Measurements from ENCODE around the gene ATG16L2. TPM values are rescaled to one million over a fixed set of nuclear protein-coding genes. Genes with fewer than 3 reads are reported as not detected.
"Not testable (repeated sequence)": the region's sequence is repeated elsewhere in the genome, so short reads cannot be mapped to it uniquely, and the experiment has no call there.

The ATG16L2 gene
- total RNA-seq, 1 donor from 2014 or later: 74.1 TPM

- Mint-ChIP-seq H3K27me3 (no peaks in the 10 kb centered on the region), H3K27ac (peak overlapping the region; percentile 29), H3K36me3 (ENCODE audit: low read depth) (no peaks in the 10 kb centered on the region), H3K9me3 (no peaks in the 10 kb centered on the region), H3K4me1 (peaks cover 21% of the 10 kb centered on the region), H3K4me3 (no peak overlapping the region)
- DNase-seq: no peak
- intact Hi-C loops (cut with micrococcal nuclease): no loop called here
Measured at GRCh38 chr11:72786305-72787215, 27.7 kb upstream of the ATG16L2 start.

GRCh38 chr11:72787216-72788104 is 26.8 kb upstream of the ATG16L2 start:
- Mint-ChIP-seq H3K27ac (peak overlapping the region; percentile 73), H3K9me3 (no peaks in the 10 kb centered on the region), H3K36me3 (ENCODE audit: low read depth) (no peaks in the 10 kb centered on the region), H3K4me1 (peaks cover 16% of the 10 kb centered on the region), H3K27me3 (no peaks in the 10 kb centered on the region), H3K4me3 (no peak overlapping the region)
- DNase-seq: peak; percentile 65
- intact Hi-C loops (cut with micrococcal nuclease): no loop called here

DNA sequence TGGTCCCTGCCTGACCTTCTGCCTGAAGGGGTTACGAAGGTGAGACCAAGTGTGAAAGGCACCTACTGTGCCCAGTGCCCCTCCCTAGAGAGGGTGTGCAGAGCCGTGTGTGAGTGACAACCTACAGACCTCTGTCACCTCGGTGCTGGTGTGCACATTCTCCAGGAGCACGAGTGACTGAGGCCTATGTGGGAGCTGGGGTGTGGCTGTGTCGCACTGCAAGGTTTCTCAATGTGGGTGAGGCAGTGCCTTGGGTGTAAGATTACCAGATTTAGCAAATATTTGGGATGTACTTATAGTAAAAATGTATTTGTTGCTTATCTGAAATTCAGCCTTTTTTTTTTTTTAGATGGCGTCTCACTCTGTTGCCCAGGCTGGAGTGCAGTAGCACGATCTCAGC is 26.0 kb upstream of the ATG16L2 start:
- Mint-ChIP-seq H3K4me1 (peaks cover 18% of the 10 kb centered on the region), H3K9me3 (no peaks in the 10 kb centered on the region), H3K36me3 (ENCODE audit: low read depth) (no peaks in the 10 kb centered on the region), H3K27me3 (no peaks in the 10 kb centered on the region), H3K27ac (no peak overlapping the region), H3K4me3 (no peak overlapping the region)
- intact Hi-C loops (cut with micrococcal nuclease): no loop called here
- no peak for DNase-seq

GRCh38 chr11:72789493-72790131 is 24.6 kb upstream of the ATG16L2 start:
- no peaks in the 10 kb centered on the region for H3K36me3 Mint-ChIP-seq (ENCODE audit: low read depth)
- no peak for DNase-seq
- peaks cover 28% of the 10 kb centered on the region for H3K4me1 Mint-ChIP-seq
- H3K9me3 Mint-ChIP-seq: no peaks in the 10 kb centered on the region
- H3K27me3 Mint-ChIP-seq: no peaks in the 10 kb centered on the region
- H3K4me3 Mint-ChIP-seq: no peak overlapping the region
- intact Hi-C loops (cut with micrococcal nuclease): no loop called here
- H3K27ac Mint-ChIP-seq: no peak overlapping the region

DNA sequence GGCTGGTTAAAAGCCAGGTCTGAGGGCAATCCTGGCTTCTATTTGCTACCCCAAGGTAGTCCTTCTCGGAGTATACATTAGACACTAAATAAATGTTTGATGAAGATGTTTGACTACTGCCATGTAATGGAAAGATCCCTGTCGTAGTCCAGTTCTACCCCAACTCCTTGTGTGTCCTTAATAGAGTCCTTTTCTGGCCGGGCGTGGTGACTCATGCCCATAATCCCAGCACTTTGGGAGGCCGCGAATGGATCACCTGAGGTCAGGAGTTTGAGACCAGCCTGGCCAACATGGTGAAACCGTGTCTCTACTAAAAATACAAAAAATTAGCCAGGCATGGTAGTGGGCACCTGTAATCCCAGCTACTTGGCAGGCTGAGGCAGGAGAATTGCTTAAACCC is 23.0 kb upstream of the ATG16L2 start:
- intact Hi-C loops (cut with micrococcal nuclease); H3K4me3 Mint-ChIP-seq; H3K27ac Mint-ChIP-seq; H3K9me3 Mint-ChIP-seq; H3K27me3 Mint-ChIP-seq; H3K36me3 Mint-ChIP-seq (ENCODE audit: low read depth); DNase-seq: not testable (repeated sequence)
- peaks cover 31% of the 10 kb centered on the region for H3K4me1 Mint-ChIP-seq

DNA sequence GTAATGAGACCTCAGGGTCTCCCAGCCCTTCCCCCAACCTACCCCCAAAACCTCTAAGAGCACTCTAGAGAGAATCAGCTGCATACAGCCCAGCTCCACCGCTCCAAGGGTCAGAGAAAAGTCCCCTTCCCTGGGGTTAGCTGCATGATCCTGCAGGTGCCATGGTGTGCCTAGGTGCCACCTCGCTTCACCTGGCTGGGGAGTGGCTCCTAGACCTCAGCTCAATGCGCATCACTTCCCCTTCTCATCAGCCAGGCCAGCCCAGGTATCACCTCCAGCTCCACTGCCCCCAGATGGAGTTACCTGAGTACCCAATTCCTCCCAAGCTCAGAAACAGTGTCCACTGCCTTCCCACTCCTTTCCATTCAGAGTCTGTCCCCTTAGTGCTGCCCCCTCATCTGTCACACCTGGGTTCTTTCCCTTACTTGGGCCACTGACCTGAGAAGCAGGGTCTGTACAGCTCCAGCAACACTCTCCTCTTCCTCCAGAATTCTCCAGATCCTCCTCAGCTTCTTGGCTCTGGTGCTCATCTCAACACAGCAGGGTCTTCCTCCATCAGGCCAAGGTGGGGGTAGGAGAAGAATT is 21.7 kb upstream of the ATG16L2 start:
- peak; percentile 65 for DNase-seq
- H3K4me1 Mint-ChIP-seq: peaks cover 29% of the 10 kb centered on the region
- no peaks in the 10 kb centered on the region for H3K27me3 Mint-ChIP-seq
- intact Hi-C loops (cut with micrococcal nuclease): loop anchor here (1.0 to 2.0 kb wide), 3 partner anchors 21 to 67 kb away; partner anchors contain the start of gene ARAP1
- peak overlapping the region; percentile 94 for H3K4me3 Mint-ChIP-seq
- no peaks in the 10 kb centered on the region for H3K36me3 Mint-ChIP-seq (ENCODE audit: low read depth)
- peak overlapping the region; percentile 99 for H3K27ac Mint-ChIP-seq
- no peaks in the 10 kb centered on the region for H3K9me3 Mint-ChIP-seq

- no peaks in the 10 kb centered on the region for H3K9me3 Mint-ChIP-seq
- H3K4me3 Mint-ChIP-seq: peak overlapping the region; percentile 94
- peaks cover 25% of the 10 kb centered on the region for H3K4me1 Mint-ChIP-seq
- no peaks in the 10 kb centered on the region for H3K27me3 Mint-ChIP-seq
- H3K27ac Mint-ChIP-seq: peak overlapping the region; percentile 99
- no peaks in the 10 kb centered on the region for H3K36me3 Mint-ChIP-seq (ENCODE audit: low read depth)
- intact Hi-C loops (cut with micrococcal nuclease): loop anchor here (1.0 to 2.0 kb wide), 3 partner anchors 20 to 68 kb away; partner anchors contain the start of gene ARAP1
- DNase-seq: no peak
Measured at GRCh38 chr11:72793076-72793424, 21.2 kb upstream of the ATG16L2 start.

GRCh38 chr11:72793425-72794367 is 20.5 kb upstream of the ATG16L2 start, which contains the start of gene STARD10:
Gene STARD10, minus strand, starts transcription at chr11:72794047. Its CDS starts 12,866 bp downstream, at chr11:72781181.
- no peaks in the 10 kb centered on the region for H3K27me3 Mint-ChIP-seq
- no peaks in the 10 kb centered on the region for H3K36me3 Mint-ChIP-seq (ENCODE audit: low read depth)
- H3K9me3 Mint-ChIP-seq: no peaks in the 10 kb centered on the region
- peak within 1 kb of the TSS; percentile 94 for H3K4me3 Mint-ChIP-seq
- intact Hi-C loops (cut with micrococcal nuclease): loop anchor here (1.0 to 2.0 kb wide), 3 partner anchors 20 to 68 kb away; partner anchors contain the start of gene ARAP1
- H3K4me1 Mint-ChIP-seq: peaks cover 23% of the 10 kb centered on the region
- DNase-seq: peak; percentile 99
- H3K27ac Mint-ChIP-seq: peak within 1 kb of the TSS; percentile 99

DNA sequence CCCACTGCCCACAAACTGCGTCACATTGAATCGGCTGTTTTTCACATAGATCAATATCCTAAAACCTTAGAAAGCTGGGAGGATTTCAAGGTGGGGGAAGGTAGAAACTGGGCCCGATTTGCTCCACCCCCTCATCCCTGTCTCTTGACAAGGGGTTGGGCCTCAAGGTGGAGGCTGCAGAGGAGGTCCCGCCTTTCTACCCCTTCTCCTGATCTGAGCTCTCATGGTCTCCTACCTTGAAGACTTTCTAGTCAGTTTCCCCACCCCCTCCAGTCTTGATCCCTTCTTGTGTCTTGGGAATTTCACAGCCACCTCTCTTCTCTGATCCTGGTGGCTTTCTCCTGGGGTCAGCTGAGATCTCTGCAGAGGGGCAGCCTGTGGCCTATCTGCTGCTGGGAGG is 15.8 kb upstream of the ATG16L2 start:
- Mint-ChIP-seq H3K9me3 (no peaks in the 10 kb centered on the region), H3K4me3 (no peak overlapping the region), H3K27me3 (no peaks in the 10 kb centered on the region), H3K36me3 (ENCODE audit: low read depth) (peaks cover 4% of the 10 kb centered on the region), H3K4me1 (peaks cover 12% of the 10 kb centered on the region), H3K27ac (no peak overlapping the region)
- no peak for DNase-seq
- intact Hi-C loops (cut with micrococcal nuclease): no loop called here

DNA sequence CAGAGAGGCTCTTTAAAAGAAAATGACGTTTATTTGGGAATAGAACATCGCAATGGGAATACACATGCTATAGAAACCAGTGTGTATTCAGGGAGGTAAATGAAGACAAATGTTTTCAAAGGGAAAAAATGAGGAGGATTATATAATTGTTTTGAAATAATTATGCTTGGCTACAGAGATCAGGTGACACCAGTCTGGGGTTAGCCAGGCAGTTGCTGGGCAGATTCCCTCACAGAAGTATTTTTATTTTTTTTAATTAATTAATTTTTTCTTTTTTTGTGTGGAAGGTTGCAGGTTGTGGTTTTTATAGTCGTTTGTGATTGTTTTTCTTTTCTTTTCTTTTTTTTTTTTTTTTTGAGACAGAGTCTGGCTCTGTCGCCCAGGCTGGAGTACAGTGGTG is 14.8 kb upstream of the ATG16L2 start:
- H3K4me3 Mint-ChIP-seq: no peak overlapping the region
- H3K36me3 Mint-ChIP-seq (ENCODE audit: low read depth): peaks cover 4% of the 10 kb centered on the region
- no peaks in the 10 kb centered on the region for H3K9me3 Mint-ChIP-seq
- no peak for DNase-seq
- intact Hi-C loops (cut with micrococcal nuclease): no loop called here
- peaks cover 7% of the 10 kb centered on the region for H3K4me1 Mint-ChIP-seq
- no peak overlapping the region for H3K27ac Mint-ChIP-seq
- H3K27me3 Mint-ChIP-seq: no peaks in the 10 kb centered on the region

DNA sequence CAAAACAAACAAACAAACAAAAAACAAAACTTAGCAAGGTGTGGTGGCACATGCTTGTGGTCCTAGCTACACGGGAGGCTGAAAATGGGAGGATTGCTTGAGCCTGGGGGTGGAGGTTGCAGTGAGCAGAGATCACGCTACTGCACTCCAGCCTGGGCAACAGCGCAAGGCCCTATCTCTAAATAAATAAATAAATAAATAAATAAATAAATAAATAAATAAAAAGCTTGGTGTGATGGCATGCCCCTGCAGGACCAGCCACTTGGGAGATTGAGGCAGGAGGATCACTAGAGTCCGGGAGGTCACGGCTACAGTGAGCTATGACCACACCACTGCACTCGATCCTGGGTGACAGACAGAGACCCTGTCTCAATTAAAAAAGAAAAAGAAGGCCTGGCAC is 11.4 kb upstream of the ATG16L2 start:
- no peaks in the 10 kb centered on the region for H3K9me3 Mint-ChIP-seq
- peaks cover 5% of the 10 kb centered on the region for H3K4me1 Mint-ChIP-seq
- intact Hi-C loops (cut with micrococcal nuclease): no loop called here
- no peak overlapping the region for H3K27ac Mint-ChIP-seq
- no peak for DNase-seq
- no peaks in the 10 kb centered on the region for H3K27me3 Mint-ChIP-seq
- H3K4me3 Mint-ChIP-seq: no peak overlapping the region
- H3K36me3 Mint-ChIP-seq (ENCODE audit: low read depth): peaks cover 9% of the 10 kb centered on the region

- no peak overlapping the region for H3K4me3 Mint-ChIP-seq
- H3K27ac Mint-ChIP-seq: no peak overlapping the region
- DNase-seq: no peak
- no peaks in the 10 kb centered on the region for H3K9me3 Mint-ChIP-seq
- H3K36me3 Mint-ChIP-seq (ENCODE audit: low read depth): peaks cover 23% of the 10 kb centered on the region
- intact Hi-C loops (cut with micrococcal nuclease): no loop called here
- no peaks in the 10 kb centered on the region for H3K27me3 Mint-ChIP-seq
- peaks cover 7% of the 10 kb centered on the region for H3K4me1 Mint-ChIP-seq
Measured at GRCh38 chr11:72805216-72805615, 9.0 kb upstream of the ATG16L2 start.

All from activated CD4-positive, alpha-beta T cell treated with anti-CD3 and anti-CD28 coated beads, Interleukin-2, amount 10 ng/mL, durations not matched to agents 24 days and 14 days (primary cell).